ENCODE measurements around the gene ACIN1.

DNA sequence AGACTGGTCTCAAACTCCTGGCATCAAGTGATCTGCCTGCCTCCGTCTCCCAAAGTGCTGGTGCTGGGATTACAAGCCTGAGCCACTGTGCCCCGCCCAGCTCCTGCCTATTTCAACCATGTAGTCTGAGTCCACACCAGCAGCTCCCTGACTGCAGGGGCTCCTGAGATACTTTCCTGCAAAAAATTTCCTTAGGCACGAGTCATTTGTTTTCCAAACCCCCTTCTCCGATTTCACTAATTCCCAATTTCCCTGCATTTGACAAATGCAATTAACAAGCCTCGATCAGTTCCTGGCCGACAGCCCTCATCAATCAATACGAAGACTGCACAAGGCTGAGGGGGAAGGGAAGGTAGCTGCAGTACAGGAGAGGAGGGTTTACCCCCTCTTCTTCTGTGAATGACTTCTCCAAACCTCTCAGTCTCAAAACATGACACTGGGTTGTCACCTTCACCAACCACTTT, 70.3 kb downstream of the ACIN1 start:
- TF ChIP-seq CTCF (IDR thresholded peaks at IDR 0.05): no peak
- no peak for TF ChIP-seq POLR2A (IDR thresholded peaks at IDR 0.05)

Measured in ovary (tissue), 3 donors.